ENCODE data around the gene SLAMF8. TPM values are rescaled to one million over a fixed set of nuclear protein-coding genes. Genes with fewer than 3 reads are reported as not detected.

Gene SLAMF8
- total and polyA plus RNA-seq, 2 of the 8 experiments (the other 6 are each of a cell fraction or from before 2014, with no cell fraction given): not detected

GRCh38 chr1:159884296-159884695 lies 57.6 kb downstream of the SLAMF8 start (continued):
- TF ChIP-seq SP4 (IDR thresholded peaks at IDR 0.05; ENCODE audit: low read length): no peak
- TF ChIP-seq HDAC2 (IDR thresholded peaks at IDR 0.05; ENCODE audit: borderline replicate concordance in 1 of 2, low read depth in 2 of 2, low read length in 2 of 2): no peak
- TF ChIP-seq PHF8 (conservative IDR thresholded peaks at IDR 0.05; ENCODE audit: low read depth, low read length): no peak

Small RNAs within 50 kb of the gene (small RNA-seq; reads per million reads assigned to genes)
- gene RF00570 (ENCODE audit: insufficient read depth): not detected

Other genes with a start within 250 kb of the SLAMF8 start
- gene APCS, start 239.0 kb upstream of the SLAMF8 start, total RNA-seq (2021; fragmentation: NEBNext Ultra II Directional; extraction: Animal tissue kit (Norgen Biotek cat#: 25700)): not detected in 2 replicates
- not detected in 2 replicates for gene APCS, start 239.0 kb upstream of the SLAMF8 start, polyA plus RNA-seq (2011; rRNA removed)
- gene CRP, start 112.3 kb upstream of the SLAMF8 start, total RNA-seq (2021; fragmentation: NEBNext Ultra II Directional; extraction: Animal tissue kit (Norgen Biotek cat#: 25700)): not detected in 2 replicates
- gene CRP, start 112.3 kb upstream of the SLAMF8 start, polyA plus RNA-seq (2011; rRNA removed): not detected in 2 replicates
- gene DUSP23, start 45.9 kb upstream of the SLAMF8 start, total RNA-seq (2021; fragmentation: NEBNext Ultra II Directional; extraction: Animal tissue kit (Norgen Biotek cat#: 25700)): 45.8 and 48.3 TPM in 2 replicates
- gene DUSP23, start 45.9 kb upstream of the SLAMF8 start, polyA plus RNA-seq (2011; rRNA removed): 80.1 and 122 TPM in 2 replicates
- not detected in 2 replicates for gene FCRL6, start 24.5 kb upstream of the SLAMF8 start, total RNA-seq (2021; fragmentation: NEBNext Ultra II Directional; extraction: Animal tissue kit (Norgen Biotek cat#: 25700))
- gene FCRL6, start 24.5 kb upstream of the SLAMF8 start, polyA plus RNA-seq (2011; rRNA removed): 0.08 TPM in 1 of 2 replicates, not detected in the other
- gene VSIG8, start 35.8 kb downstream of the SLAMF8 start, total RNA-seq (2021; fragmentation: NEBNext Ultra II Directional; extraction: Animal tissue kit (Norgen Biotek cat#: 25700)): not detected in 2 replicates
- gene VSIG8, start 35.8 kb downstream of the SLAMF8 start, polyA plus RNA-seq (2011; rRNA removed): not detected in 2 replicates
- not detected in 2 replicates for gene CFAP45, start 73.3 kb downstream of the SLAMF8 start, total RNA-seq (2021; fragmentation: NEBNext Ultra II Directional; extraction: Animal tissue kit (Norgen Biotek cat#: 25700))
- 0.05 and 0.11 TPM in 2 replicates for gene CFAP45, start 73.3 kb downstream of the SLAMF8 start, polyA plus RNA-seq (2011; rRNA removed)
- gene TAGLN2, start 98.6 kb downstream of the SLAMF8 start, total RNA-seq (2021; fragmentation: NEBNext Ultra II Directional; extraction: Animal tissue kit (Norgen Biotek cat#: 25700)): 86.0 and 93.0 TPM in 2 replicates
- 114 and 142 TPM in 2 replicates for gene TAGLN2, start 98.6 kb downstream of the SLAMF8 start, polyA plus RNA-seq (2011; rRNA removed)
- 28.1 and 29.2 TPM in 2 replicates for gene IGSF9, start 118.7 kb downstream of the SLAMF8 start, total RNA-seq (2021; fragmentation: NEBNext Ultra II Directional; extraction: Animal tissue kit (Norgen Biotek cat#: 25700))
- 10.9 and 22.5 TPM in 2 replicates for gene IGSF9, start 118.7 kb downstream of the SLAMF8 start, polyA plus RNA-seq (2011; rRNA removed)
- gene SLAMF9, start 127.4 kb downstream of the SLAMF8 start, total RNA-seq (2021; fragmentation: NEBNext Ultra II Directional; extraction: Animal tissue kit (Norgen Biotek cat#: 25700)): not detected in 2 replicates
- gene SLAMF9, start 127.4 kb downstream of the SLAMF8 start, polyA plus RNA-seq (2011; rRNA removed): not detected in 2 replicates
- 5.1 and 5.4 TPM in 2 replicates for gene PIGM, start 205.1 kb downstream of the SLAMF8 start, total RNA-seq (2021; fragmentation: NEBNext Ultra II Directional; extraction: Animal tissue kit (Norgen Biotek cat#: 25700))
- 5.7 and 6.0 TPM in 2 replicates for gene PIGM, start 205.1 kb downstream of the SLAMF8 start, polyA plus RNA-seq (2011; rRNA removed)
- gene KCNJ10, start 243.3 kb downstream of the SLAMF8 start, total RNA-seq (2021; fragmentation: NEBNext Ultra II Directional; extraction: Animal tissue kit (Norgen Biotek cat#: 25700)): 2.2 and 2.4 TPM in 2 replicates
- gene KCNJ10, start 243.3 kb downstream of the SLAMF8 start, polyA plus RNA-seq (2011; rRNA removed): 1.7 and 3.5 TPM in 2 replicates